MG63 (cell line): ENCODE results near the gene DAPK3. TPM values are rescaled to one million over a fixed set of nuclear protein-coding genes. Genes with fewer than 3 reads are reported as not detected.
A peak's percentile ranks its signal among the peaks of the same experiment; 100 is the strongest.

ENCODE experiments used
- DNase-seq: peaks from one replicate; pipeline ENCODE4 v3.0.0-alpha.2; 2020
- H3K27me3 ChIP-seq: fragments of 250-450 bp; sonication (Bioruptor Pico); 2 replicates; pipeline ENCODE4 v1.5.1; 2020; ENCODE audit warnings: mild to moderate bottlenecking, moderate library complexity
- H3K36me3 ChIP-seq: fragments of 250-450 bp; sonication (Bioruptor Pico); 2 replicates; pipeline ENCODE4 v1.5.1; 2020; ENCODE audit warnings: mild to moderate bottlenecking, moderate library complexity
- H3K4me3 ChIP-seq: fragments of 250-450 bp; sonication (Bioruptor Pico); 2 replicates; pipeline ENCODE4 v1.5.1; 2020; ENCODE audit warnings: mild to moderate bottlenecking, moderate library complexity
- H3K9me3 ChIP-seq: fragments of 250-450 bp; sonication (Bioruptor Pico); 2 replicates; pipeline ENCODE4 v1.5.1; 2020; ENCODE audit warnings: mild to moderate bottlenecking, moderate library complexity
- total RNA-seq: library from RNA; depleted of rRNA; stranded (reverse); fragments of >200 nt; shearing (Covaris generic); gene quantifications from 2 replicates; pipeline ENCODE4 v1.2.3, GENCODE V29; 2014; ENCODE audit warnings: low replicate concordance

DAPK3 gene
- total RNA-seq, 1 experiment from 2014 or later, result 126 TPM

DNA sequence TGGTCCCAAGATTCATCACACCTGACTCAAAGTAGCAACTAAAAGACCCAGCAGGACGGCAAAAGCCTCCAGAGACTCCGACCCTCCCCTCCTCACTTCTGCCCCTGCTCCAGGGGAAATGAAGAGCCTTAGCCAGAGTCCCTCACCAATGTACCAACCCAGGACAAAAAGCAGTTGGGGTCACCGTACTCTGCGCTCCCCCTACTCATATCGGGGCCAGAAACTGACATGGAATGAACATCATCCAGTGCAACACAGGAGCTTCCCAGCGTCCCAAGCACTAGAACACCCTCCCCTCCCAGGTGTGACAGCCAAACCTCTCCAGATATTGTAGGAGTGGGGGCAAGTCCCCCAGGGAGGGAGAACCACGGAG, 12.6 kb upstream of the DAPK3 start:
- Histone ChIP-seq H3K36me3 (peaks cover 64% of the 10 kb centered on the region), H3K4me3 (peak overlapping the region; percentile 97), H3K9me3 (no peaks in the 10 kb centered on the region), H3K27me3 (no peaks in the 10 kb centered on the region)
- no peak for DNase-seq

DNA sequence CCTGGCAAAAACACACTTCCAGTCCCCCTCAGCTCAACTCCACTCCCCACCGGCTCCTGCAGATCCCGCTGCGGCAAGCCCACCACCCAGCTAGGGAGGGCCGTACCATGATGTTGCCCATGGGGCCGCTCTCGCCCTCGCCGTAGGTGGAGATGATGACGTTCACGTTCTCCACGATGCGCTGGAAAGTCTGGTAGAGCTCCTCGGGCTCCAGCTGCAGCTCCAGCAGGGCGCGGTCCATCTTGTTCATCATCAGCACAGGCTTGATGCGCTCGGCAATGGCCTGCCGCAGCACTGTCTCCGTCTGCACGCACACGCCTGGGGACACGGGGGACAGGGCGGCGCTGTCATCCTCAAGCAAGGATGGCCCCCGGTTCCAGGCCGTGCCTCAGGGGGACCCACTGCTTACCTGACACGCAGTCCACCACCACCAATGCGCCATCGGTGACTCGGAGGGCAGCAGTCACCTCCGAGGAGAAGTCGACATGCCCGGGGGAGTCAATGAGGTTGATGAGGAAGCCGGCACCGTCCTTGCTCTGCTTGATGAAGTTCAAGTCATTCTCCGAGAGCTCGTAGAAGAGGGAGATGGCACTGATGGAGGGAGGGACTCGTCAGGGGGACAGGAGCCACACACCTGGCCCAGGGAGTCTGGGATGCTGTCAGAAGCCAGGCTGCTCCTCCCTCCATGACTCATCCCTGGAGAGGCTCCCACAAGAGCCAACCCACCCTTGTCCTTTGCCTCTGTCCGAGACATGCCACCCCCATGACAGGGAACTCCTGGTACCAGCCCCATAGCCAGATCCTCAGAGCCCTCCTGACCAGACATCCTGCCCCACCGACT, 12.0 kb upstream of the DAPK3 start:
- peak; percentile 64 for DNase-seq
- no peaks in the 10 kb centered on the region for H3K9me3 ChIP-seq
- H3K36me3 ChIP-seq, result peaks cover 69% of the 10 kb centered on the region
- H3K27me3 ChIP-seq, result no peaks in the 10 kb centered on the region
- H3K4me3 ChIP-seq, result peak overlapping the region; percentile 97

DNA sequence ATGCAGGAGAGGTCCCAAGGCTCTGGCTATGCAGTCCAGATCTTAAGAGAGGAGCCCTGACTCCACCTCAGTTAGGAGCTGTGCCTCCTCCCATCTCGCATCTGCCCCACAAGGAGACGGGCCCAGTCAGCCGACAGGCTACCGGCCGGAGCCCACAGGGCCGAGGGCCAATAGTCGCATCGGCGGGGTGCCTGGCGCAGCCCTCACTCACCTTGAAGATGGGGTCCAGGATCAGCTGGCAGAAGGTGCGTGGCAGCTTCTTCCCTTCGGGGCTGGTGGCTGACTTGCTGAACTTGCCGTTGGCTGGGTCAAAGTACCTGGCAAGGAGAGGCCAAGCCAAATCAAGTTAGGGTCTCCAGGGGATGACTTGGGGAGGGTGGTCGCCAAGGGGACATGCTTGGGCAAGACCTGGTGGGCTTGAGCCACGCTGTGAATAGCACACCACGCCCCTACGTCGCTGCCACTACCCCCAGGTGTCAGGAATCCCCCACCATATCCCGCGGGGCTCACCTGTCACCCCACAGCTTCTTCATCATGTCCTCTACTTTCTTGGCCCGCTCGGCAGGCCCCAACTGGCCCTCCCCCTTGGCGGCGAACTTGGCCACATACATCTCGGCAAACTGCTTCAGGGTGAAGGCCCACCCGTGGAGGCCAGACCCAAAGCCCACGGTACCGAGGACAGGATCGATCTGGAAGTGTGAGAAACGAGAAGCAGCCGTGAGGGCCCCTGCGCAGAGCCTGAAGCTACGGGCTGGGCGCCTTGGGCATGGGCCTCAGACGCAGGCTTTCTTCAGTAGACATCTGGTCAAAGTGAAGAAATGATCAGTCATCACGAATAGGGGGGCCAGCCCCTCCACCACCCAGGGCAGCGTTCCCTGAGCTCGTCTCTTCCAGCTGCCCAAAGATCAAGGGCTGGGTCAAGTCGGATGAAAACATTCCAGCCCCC, 11.1 kb upstream of the DAPK3 start:
- H3K4me3 ChIP-seq, result no peak overlapping the region
- no peaks in the 10 kb centered on the region for H3K27me3 ChIP-seq
- H3K36me3 ChIP-seq, result peaks cover 78% of the 10 kb centered on the region
- H3K9me3 ChIP-seq, result no peaks in the 10 kb centered on the region
- no peak for DNase-seq

DNA sequence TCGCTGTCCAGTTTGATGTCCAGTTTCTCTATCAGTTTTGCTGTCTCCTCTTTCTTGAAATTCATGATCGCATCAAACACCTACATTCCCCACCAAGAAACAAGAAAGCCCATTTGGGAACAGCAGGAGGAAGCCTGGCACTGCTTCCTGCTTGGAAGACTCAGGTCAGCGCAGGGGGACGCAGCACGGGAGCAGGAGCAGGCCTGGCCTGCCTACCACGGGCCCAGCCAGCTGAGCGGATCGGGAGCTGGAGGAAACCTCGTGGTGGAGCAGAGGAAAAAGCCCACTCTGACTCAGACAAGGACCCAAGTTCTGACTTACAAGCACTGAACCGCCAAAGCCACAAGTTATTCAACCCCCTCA, 10.5 kb upstream of the DAPK3 start:
- Histone ChIP-seq H3K9me3 (no peaks in the 10 kb centered on the region), H3K4me3 (no peak overlapping the region), H3K27me3 (no peaks in the 10 kb centered on the region), H3K36me3 (peaks cover 85% of the 10 kb centered on the region)
- DNase-seq, result no peak

DNA sequence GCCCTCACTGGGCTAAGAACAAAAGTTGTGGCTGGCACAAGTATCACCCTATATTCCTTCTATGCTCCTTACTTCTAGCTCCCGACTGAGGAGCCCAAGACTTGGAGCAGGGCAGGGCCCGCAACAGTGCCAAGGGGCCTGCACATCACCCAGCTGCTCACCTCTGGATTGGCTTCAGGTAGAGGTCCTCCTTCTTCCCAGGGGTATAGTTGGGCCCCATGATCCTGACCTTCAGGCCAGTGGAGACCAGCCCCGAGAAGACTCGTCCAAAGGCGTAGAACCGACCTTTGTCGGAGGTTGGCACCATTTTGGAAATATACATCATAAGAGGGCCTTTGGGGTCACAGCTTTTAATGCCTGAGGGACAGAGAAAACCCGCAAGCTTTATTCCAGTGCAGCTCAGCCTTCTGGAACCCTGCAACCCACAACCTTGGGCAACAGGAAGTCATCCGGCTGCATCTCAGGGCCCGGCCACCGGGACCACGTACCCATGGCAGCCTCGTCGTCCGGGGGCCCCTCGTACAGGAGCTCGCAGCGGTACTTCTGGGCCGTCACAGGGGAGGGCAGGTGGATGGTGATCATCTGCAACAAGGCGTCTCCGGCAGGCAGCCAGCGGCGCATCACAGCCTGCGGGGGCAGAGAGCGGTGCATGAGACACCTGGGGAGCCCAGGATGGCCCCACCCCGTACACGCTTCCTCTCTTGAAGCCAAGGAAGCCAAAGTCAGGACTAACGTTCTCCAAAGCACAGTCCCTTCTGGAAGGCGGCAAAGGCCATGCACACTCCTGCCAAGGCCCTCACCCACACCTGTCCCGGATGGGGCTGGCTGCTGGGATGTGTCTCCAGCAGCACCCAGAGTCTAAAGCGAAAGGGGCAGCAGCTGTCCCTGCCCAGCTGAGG, 9.7 kb upstream of the DAPK3 start:
- no peaks in the 10 kb centered on the region for H3K9me3 ChIP-seq
- no peak for DNase-seq
- peaks cover 90% of the 10 kb centered on the region for H3K36me3 ChIP-seq
- H3K4me3 ChIP-seq, result no peak overlapping the region
- no peaks in the 10 kb centered on the region for H3K27me3 ChIP-seq

DNA sequence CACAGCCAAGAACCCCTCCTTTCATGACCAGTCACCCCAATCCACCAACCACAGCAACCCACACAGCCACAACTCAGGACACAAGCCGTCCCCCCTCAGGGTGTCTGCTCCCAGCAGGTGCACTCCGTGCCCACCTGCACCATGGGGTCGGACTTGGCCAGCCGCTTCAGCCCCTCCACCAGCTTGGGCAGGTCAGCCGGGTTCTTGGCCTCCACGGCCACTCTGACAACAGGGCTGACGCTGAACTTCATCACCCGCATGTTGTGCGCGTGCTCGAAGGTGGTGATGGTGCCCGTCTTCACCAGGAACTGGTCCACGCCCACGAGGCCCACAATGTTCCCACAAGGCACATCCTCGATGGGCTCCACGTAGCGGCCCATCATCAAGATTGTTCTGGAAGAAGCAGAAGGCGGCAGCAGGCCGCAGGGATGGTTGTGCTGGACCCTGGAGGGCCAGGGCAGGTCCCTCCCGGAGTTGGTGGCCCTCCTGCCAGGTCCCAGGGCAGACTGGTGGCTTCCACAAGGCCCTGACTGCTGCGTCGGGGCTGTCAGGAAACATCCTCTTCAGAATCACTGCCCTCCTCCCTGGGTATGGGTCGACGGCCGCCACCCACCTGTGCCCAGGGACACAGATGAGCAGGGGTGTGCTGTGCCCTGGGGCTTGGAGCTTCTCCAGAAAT, 8.9 kb upstream of the DAPK3 start:
- H3K4me3 ChIP-seq, result no peak overlapping the region
- H3K27me3 ChIP-seq, result no peaks in the 10 kb centered on the region
- no peaks in the 10 kb centered on the region for H3K9me3 ChIP-seq
- no peak for DNase-seq
- H3K36me3 ChIP-seq, result peaks cover 94% of the 10 kb centered on the region

DNA sequence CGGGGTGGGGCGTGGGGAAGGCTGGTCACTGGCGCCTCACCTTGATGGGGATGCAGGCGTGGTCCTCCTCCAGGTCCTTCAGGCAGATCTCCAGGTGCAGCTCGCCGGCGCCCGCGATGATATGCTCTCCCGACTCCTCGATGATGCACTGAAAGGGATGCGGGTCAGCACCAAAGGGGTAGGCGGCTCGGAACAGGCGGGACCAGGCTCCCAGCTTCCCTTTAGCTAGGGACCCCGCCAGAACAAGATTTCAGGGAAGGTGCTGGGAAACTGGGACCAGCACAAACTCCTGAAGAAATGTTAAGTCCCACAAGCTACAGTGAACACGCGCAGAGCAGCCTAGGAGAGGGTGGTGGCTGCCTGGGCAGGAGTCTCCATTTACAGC, 8.4 kb upstream of the DAPK3 start:
- Histone ChIP-seq H3K27me3 (no peaks in the 10 kb centered on the region), H3K36me3 (peaks cover 88% of the 10 kb centered on the region), H3K4me3 (no peak overlapping the region), H3K9me3 (no peaks in the 10 kb centered on the region)
- DNase-seq, result no peak

DNA sequence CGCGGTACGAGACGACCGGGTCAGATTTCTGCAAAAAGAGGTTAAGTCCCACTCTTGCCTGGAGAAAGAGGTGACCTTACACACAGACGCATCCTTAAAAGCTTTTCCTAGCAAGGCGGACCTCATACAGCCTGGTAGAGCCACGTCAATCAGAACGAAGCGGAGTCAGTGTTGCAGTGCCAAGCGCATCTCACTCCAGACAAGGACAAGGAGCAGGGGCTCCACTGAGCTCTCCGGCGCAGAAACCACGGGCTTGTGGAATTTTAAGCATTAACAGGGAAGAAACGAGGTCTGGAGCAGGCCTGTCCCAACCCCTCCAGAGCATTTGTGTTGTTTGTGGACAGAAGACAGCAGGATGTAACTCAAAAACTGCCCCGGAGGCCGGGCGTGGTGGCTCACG, 7.2 kb upstream of the DAPK3 start:
- Histone ChIP-seq H3K27me3 (no peaks in the 10 kb centered on the region), H3K4me3 (no peak overlapping the region), H3K36me3 (peaks cover 77% of the 10 kb centered on the region), H3K9me3 (no peaks in the 10 kb centered on the region)
- DNase-seq, result no peak

DNA sequence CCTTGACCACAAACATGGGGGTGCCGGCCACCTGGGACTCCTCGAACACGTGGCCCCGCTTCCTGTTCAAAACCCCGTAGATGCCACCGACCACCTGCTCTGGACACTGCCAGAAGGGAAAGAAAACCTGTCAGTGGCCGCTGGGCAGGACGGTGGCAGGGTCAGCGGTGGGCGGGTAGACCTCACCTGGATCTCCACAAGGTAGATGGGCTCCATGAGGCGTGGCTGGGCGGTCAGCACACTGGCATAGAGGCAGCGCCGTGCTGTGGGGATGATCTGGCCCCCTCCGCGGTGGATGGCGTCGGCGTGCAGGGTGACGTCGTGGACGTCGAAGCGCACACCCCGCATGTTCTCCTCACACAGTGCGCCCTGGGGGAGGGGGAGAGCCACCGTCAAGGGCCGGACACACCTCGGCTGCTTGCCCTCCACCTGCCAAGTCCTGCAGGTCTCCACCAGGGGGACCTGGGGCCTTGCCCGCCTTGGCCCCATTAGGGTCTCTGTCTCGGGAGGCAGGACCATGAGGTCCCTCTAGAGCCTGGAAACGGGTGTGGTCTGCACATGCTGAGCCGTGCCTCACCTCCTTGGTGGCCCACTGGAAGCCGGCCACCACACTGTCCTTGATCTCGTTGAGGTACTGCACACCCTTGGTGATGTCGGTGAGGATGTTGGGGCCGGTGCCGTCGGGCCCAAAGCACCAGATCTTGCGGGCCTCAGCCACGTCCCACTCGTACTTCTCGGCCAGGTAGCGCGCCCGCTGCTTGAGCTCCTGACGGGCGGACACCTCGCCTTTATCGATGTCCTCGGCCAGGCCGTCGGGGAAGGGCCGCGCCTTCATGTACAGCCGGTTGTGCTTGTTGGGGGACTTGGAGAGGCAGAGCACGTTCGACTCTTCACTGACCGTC, 6.6 kb upstream of the DAPK3 start:
- DNase-seq, result no peak
- Histone ChIP-seq H3K4me3 (no peak overlapping the region), H3K36me3 (peaks cover 70% of the 10 kb centered on the region), H3K9me3 (no peaks in the 10 kb centered on the region), H3K27me3 (no peaks in the 10 kb centered on the region)

DNA sequence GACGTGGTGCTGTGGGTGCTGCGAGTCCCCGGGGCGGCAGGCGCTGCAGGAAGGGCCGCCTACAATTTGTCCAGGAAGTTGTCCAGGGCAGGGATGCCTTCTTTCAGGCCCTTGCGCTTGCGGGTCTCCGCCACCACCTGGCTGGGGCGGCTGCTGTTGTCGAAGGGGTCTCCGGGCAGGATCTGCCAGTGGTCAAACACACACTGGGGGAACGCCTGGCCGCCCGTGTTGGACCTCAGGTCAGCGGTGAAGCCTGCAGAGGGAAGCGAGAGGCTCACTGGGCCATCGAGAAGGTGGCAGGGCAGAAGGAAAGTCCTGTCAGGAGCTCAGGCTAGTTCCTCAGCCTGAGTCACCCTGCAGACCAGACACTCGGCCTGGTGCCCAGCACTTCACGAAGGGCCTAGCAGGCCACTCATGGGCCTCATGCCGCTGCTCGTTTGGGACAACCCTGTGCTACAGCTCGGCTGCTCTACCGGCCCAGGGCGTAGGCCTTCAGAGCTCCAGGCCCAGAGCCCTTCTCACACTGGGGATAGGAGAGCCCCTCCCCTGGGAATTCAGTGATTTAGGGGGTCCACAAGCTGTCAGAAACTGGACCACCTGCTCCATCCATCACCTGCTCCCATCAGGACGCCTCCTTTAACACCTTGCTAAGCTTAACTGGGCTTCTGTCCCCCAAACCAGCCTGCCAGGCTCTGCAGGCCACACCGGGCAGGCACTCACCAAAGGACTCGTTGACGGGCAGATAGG, 5.8 kb upstream of the DAPK3 start:
- no peak for DNase-seq
- Histone ChIP-seq H3K36me3 (peaks cover 62% of the 10 kb centered on the region), H3K4me3 (no peak overlapping the region)

DNA sequence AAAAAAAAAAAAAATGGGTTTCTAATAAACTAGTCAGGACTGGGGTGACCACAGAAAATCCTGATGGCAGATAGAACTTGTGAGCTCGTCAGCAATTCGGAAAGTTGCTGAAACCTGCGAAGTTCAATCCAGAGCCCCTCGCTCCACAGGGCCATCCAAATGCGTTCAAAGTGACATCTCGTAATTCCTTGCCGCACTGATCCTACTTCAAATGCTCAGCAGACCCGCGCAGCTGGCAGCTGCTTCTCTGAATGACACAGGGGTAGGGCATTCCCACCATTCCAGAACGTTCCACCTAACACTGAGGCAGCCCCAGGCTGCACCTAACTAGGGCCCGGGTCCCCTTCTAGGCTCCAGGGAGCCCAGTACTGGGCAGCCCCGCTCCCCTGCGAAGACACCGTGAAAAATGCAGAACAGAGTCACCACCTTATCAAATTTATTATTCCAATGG, 4.8 kb upstream of the DAPK3 start:
- peaks cover 52% of the 10 kb centered on the region for H3K36me3 ChIP-seq
- H3K9me3 ChIP-seq, result no peaks in the 10 kb centered on the region
- H3K4me3 ChIP-seq, result no peak overlapping the region
- DNase-seq, result no peak
- H3K27me3 ChIP-seq, result no peaks in the 10 kb centered on the region

More for the DNA sequence above, 5.8 kb upstream of the DAPK3 start:
- Histone ChIP-seq H3K27me3 (no peaks in the 10 kb centered on the region), H3K9me3 (no peaks in the 10 kb centered on the region)

DNA sequence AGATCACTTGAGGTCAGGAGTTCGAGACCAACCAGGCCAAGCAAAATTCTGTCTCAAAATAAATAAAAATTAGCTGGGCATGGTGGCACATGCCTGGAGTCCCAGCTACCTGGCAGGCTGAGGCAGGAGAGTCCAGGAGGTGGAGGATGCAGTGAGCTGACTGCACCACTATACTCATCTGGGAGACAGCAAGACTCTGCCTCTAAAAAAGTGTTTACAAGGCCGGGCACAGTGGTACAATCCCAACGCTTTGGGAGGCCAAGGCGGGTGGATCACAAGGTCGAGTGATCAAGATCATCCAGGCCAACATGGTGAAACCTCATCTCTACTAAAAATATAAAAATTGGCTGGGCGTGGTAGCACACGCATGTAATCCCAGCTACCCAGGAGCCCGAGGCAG, 4.2 kb upstream of the DAPK3 start:
- H3K4me3 ChIP-seq, result no peak overlapping the region
- no peaks in the 10 kb centered on the region for H3K27me3 ChIP-seq
- DNase-seq, result no peak
- H3K36me3 ChIP-seq, result peaks cover 47% of the 10 kb centered on the region
- no peaks in the 10 kb centered on the region for H3K9me3 ChIP-seq

DNA sequence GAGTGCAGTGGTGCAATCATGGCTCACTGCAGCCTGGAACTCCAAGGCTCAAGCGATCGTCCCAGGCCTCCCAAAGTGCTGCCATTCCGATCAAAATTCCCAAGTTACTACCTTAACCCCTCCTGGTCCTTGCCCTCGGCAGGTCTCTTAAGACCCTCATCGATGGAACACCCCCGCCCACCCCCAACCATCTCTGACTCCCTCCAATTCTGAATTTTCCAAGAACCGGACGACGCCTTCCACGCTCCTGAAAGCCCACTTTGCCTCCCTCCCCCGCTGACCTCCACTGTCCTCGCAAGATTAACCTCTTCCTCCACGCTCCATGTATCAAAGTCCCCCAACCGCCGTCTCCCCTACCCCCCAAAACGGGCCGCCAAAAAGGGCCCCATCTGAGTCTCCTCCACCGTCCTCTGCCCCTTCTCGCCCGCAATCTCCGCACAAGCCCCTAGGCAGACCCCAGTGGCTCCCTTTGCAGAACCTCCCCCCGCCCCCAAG, 539 bp downstream of the DAPK3 start:
- H3K27me3 ChIP-seq, result no peaks in the 10 kb centered on the region
- DNase-seq, result no peak
- no peaks in the 10 kb centered on the region for H3K9me3 ChIP-seq
- H3K36me3 ChIP-seq, result peaks cover 34% of the 10 kb centered on the region
- peak overlapping the region; percentile 87 for H3K4me3 ChIP-seq

DNA sequence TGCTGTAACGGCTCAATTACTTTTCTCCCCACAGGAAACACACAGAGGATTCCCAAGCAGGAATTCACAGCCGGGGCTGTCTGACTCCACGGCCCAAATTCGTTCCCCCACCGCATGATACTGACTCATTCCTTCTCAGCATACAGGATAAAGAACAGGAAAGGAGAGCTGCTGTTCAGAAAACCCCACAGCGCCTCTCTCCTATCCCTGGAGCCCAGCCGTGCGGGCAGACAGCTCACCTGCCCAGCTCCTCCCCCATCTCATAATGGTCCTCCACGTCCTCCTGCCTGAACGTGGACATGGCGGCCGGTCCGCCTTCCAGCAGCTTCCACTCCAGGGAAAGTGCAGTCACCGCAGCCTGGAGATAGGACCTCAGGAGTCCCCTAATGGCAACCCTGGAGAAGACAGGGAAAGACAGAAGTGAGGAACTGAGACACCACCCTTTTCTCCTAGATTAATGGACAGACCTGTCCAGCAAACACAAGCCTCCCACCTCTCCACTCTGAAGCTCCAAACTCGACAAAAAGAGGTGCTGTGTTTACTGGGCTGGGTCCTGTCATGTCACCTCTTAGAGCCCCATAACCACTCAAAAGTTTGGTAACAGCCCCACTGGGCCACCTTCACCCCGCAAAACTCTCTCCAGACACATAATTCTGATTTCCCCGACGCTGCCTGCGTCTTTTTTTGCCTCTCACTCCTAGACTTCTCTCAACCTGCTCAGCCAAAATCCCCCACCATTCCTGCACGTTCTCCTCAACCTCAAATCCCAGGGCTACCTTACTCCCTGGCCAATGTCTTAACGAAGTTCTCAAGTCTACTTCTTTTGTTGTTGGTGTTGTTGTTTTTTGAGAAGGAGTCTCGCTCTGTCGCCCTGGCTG, 1.2 kb downstream of the DAPK3 start:
- DNase-seq, result peak; percentile 86
- H3K27me3 ChIP-seq, result no peaks in the 10 kb centered on the region
- peak overlapping the region; percentile 87 for H3K4me3 ChIP-seq
- H3K9me3 ChIP-seq, result no peaks in the 10 kb centered on the region
- H3K36me3 ChIP-seq, result peaks cover 34% of the 10 kb centered on the region
